EH (cell line): ENCODE measurements around the gene MASTL.
"Not testable (repeated sequence)": the region's sequence is repeated elsewhere in the genome, so short reads cannot be mapped to it uniquely, and the experiment has no call there.

Experiments
- DNase-seq: peaks from one replicate; pipeline ENCODE4 v3.0.0-alpha.2; 2015; ENCODE audit warnings: low read depth

MASTL gene

GRCh38 chr10:27155066-27155754 lies at the start of gene MASTL:
TSS of gene MASTL (plus strand) at chr10:27155352. CDS start at chr10:27155427, 75 bp downstream.
- peak; percentile 95 for DNase-seq

GRCh38 chr10:27108165-27108564 lies 47.0 kb upstream of the MASTL start:
- DNase-seq: no peak

- DNase-seq: no peak
Measured at GRCh38 chr10:27134371-27134770, 20.8 kb upstream of the MASTL start.

GRCh38 chr10:27138277-27138676 lies 16.9 kb upstream of the MASTL start:
- DNase-seq: no peak

GRCh38 chr10:27143686-27144085 lies 11.5 kb upstream of the MASTL start:
- DNase-seq: peak; percentile 29

DNA sequence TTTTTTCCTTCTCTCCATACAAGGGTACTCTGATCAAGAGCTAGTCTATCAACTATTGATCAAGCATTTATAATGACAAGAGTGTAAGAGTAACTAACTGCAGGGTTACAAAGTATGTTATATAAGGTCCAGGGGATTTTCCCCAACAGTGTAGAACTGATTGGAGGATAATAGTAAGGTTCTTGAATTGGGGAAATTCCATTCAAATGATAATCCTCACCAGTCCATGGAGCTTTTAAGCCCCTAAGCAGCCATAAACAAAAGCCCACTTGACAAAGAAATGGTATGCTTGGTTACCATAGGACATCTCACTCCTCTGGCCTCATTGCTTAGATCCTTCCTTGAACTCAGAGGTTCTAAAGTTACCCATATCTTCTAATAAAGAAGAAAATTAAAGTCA lies 9.2 kb upstream of the MASTL start:
- DNase-seq: no peak

DNA sequence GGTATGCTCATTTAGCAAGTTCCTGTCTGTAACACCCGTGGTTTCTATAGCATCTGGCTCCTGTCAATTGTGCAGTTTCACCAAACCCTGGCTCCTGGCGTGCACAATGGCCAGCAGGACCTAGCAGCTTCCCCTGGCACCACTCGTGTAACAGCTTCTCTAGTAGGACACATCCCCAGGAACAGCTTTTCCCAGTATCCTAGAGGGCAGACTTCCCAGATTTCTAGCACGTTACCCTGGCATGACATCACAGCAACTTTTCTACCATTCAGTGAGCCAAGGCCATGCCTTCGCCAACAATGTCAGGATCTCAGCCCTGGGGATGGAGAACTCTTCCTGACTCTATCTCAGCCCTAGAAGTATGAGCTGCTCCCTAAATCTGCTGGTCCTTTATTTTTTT lies 7.5 kb upstream of the MASTL start:
- DNase-seq: no peak

DNA sequence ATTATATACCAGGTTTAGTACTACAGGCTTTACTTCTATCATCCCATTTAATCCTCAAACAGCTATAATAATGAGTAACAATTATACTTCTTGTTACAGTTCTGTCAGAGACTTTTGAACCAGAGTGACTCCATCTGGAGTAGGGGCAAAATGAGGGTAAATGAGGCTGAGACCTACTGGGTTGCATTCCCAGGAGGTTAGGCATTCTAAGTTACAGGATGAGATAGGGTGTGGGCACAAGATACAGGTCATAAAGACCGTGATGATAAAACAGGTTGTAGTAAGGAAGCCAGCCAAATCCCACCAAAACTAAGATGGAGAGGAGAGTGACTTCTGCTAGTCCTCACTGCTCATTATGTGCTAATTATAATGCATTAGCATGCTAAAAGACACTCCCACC lies 4.9 kb upstream of the MASTL start:
- DNase-seq: no peak

DNA sequence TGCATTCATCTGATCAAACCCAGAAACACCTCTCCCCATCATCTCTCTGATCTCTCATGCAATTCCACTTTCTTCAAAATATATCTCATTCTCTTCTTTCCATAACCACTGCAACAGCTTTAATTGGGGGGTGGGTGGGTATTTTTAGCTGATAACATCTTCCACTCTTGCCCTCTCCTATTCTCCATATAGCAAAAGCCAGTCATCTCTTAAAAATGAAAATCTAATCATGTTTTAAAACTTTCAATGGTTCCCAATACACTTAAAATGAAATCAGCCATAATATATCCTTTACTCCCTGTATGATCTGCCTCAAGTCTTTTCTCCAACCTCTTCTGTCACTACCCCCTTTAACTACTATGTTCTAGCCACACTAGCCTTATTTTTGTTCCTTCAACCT lies 2.5 kb upstream of the MASTL start:
- DNase-seq: no peak

DNA sequence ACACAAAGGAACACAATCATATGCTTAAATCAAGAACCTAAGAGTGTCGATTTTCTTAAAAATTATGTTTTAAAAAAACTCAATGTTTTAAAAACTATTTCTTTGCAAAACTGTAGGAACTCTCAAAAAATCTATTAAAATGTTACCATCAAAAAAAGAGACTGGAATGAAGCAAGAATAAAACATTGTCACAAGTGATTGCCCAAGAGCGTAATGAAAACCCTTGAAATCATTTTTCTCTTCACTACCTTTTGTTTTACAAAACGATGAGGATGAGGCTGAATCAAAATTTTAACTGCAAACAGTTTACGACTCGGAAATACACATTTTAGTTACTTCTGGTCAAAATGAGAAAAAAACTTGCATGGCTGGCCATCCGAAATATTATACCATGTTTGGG lies 1.8 kb upstream of the MASTL start:
- no peak for DNase-seq

DNA sequence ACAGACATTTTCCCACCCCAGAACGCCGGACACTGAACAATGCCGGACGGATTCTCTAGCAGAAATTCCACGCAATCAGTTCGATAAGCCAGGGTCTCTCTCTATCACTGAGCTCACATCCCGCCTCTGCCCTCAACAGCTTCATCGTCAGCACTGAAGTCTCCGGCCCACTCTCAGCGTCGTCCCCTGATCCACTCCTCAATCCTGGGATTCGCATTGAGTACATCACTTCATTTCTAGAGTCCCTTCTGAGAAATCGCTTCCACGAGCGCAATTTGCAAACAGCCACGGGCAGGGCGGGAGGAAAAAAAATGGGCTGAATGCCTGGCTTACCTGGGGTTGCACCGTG lies 1.3 kb upstream of the MASTL start:
- DNase-seq: peak; percentile 44

DNA sequence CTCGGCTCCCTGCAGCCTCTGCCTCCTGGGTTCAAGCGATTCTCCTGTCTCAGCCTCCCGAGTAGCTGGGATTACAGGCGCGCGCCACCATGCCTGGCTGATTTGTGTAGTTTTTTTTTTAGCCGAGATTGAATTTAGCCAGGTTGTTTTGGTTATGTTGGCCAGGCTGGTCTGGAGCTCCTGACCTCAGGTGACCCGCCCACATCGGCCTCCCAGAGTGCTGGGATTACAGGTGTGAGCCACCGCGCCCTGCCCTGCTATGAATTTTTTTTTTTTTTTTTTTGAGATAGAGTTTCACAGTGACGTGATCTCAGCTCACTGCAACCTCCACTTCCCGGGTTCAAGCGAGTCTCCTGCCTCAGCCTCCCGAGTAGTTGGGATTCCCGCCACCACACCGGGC lies 1.4 kb downstream of the MASTL start:
- DNase-seq: not testable (repeated sequence)

- no peak for DNase-seq
Measured at GRCh38 chr10:27157150-27157549, 2.0 kb downstream of the MASTL start.

- DNase-seq: no peak
Measured at GRCh38 chr10:27158421-27158820, 3.3 kb downstream of the MASTL start.

- no peak for DNase-seq
Measured at GRCh38 chr10:27169849-27170248, 14.7 kb downstream of the MASTL start.

GRCh38 chr10:27188259-27188658 lies 33.1 kb downstream of the MASTL start:
- DNase-seq: no peak

GRCh38 chr10:27188897-27189296 lies 33.7 kb downstream of the MASTL start:
- DNase-seq: no peak

DNA sequence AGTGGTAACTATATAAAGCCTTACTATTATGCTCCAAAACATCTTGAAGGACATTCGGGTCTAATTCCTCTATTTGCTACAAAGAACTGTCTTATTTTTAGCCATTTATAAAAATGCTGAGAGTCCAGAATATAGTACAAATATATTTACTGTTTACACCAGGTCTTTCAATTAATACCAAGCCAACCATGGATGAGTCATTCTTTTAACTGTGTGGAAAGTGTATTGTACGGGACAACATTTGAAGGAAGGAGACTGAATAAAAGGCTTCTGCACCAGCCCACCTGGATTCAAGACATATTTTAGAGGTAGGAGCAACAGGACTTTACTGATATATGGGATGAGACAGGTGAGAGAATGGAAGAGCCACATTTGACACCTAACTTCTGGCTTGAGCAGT lies 35.4 kb downstream of the MASTL start:
- no peak for DNase-seq

DNA sequence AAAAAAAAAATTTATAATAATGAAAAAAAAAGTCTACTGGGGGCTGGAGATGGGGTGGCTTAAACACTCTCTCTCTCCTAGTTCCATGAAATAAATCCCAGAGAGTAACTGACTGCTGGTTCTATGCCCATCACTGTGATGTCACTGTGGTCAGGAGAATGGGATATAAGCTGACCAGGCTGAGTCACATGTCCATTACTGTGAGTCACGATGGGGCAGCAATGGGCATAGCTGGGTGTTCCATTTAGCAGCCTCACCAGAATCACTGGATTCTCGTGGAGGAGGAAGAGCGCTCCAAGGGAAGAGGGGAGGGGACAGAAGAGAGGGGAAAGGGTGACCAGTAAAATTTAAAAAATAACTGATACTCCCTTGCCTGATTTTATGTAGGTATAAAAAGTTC lies 37.1 kb downstream of the MASTL start:
- DNase-seq: peak; percentile 93

GRCh38 chr10:27197980-27198620 lies 42.9 kb downstream of the MASTL start:
- no peak for DNase-seq

DNA sequence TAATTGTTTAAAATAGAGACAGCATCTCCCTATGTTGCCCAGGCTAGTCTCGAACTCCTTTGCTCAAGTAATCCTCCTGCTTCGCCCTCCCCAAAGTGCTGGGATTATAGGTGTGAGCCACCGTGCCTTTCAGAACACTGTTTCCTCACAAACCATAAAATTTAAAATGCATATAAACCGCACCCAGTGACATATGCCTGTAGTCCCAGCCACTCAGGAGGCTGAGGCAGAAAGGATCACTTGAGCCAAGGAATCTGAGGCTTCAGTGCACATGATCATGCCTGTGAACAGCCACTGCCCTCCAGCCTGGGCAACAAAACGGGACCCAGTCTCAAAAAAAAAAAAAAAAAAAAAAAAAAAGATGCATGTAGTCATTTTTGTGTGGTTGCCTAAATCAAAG lies 48.7 kb downstream of the MASTL start:
- no peak for DNase-seq

GRCh38 chr10:27207350-27207749 lies 52.2 kb downstream of the MASTL start:
- DNase-seq: peak; percentile 2

GRCh38 chr10:27223964-27224363 lies 68.8 kb downstream of the MASTL start:
- peak; percentile 46 for DNase-seq

DNA sequence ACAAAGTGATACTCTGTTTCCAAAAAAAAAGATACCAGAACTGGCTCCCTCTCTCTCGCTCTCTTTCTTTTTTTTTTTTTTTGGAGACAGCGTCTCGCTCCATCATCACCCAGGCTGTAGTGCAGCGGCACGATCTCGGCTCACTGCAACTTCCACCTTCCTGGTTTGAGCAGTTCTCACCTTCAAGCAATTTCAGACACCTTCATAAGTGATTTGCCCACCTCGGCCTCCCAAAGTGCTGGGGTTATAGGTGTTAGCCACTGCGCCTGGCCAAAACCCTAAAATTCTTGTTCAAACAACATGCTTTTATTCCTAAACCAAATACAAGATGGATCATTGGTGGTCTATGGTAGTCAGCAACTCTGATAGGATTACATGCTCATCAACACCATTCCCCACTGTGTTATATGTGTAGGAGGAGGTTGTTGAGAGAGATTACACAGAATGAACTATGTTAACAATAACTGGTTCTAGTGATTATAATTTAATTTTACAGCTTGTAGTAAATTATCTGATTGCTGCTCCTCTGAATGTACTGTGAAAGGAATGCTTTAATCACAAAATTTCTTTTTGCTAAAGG lies 69.9 kb downstream of the MASTL start:
- no peak for DNase-seq
